Measurements from ENCODE around the gene SLC7A11.
"Not testable (repeated sequence)": the region's sequence is repeated elsewhere in the genome, so short reads cannot be mapped to it uniquely, and the experiment has no call there.

Gene SLC7A11

GRCh38 chr4:138242834-138243156, 646 bp upstream of the SLC7A11 start:
- no peak for DNase-seq (ENCODE audit: low spot score)

DNA sequence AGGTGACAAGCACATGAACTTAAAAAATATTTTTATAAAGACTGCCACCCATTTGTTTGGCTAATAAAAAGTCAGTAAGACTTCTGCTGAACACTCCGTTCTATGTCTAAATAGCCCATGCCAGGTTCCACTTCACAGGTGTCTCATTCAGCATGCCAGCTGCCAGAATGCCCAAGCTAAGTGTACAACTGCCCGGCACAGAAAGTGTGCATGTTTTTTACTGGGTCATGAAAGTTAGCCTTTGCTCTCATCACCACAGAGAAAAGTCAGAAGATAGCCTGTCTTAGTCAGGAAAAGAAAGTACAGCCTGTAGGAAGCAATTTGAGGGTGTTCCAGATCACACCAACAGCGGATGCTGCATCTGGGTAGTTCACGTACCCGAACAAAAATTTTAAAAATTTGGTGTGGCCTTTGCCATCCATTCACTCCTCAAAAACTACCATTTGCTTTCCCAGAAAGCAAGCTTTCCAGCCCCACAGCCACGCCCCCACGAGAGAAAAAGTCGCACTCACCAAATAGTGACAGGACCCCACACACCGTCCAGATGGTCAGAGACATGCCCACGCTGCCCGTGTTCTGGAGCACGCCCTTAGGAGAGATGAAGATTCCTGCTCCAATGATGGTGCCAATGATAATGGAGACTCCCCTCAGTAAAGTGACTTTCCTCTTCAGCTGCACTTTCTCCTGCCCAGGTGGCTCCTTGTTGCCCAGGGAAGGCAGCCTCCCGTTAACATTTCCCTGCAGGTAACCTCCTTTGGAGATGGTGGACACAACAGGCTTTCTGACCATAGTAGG, 671 bp downstream of the SLC7A11 start:
- DNase-seq (ENCODE audit: low spot score): no peak

DNA sequence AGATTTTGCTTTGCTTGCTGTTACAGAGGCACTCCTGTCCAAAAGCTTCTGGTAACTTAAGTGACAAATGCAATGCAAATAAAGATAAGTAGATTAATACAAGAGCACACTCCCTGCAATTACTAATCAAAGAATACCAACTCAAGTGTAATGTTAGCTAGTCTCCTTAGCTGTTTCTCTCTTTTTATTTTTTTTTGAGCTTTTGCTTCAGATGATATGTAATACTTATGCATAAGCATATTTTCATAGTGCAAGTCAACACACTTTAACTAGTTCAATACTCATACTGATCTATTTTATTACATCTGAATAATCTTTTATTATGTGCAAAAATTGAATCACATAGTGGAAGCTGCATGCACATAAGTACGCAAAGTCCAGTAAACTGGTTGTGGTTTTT, 2.7 kb downstream of the SLC7A11 start:
- no peak for DNase-seq (ENCODE audit: low spot score)

DNA sequence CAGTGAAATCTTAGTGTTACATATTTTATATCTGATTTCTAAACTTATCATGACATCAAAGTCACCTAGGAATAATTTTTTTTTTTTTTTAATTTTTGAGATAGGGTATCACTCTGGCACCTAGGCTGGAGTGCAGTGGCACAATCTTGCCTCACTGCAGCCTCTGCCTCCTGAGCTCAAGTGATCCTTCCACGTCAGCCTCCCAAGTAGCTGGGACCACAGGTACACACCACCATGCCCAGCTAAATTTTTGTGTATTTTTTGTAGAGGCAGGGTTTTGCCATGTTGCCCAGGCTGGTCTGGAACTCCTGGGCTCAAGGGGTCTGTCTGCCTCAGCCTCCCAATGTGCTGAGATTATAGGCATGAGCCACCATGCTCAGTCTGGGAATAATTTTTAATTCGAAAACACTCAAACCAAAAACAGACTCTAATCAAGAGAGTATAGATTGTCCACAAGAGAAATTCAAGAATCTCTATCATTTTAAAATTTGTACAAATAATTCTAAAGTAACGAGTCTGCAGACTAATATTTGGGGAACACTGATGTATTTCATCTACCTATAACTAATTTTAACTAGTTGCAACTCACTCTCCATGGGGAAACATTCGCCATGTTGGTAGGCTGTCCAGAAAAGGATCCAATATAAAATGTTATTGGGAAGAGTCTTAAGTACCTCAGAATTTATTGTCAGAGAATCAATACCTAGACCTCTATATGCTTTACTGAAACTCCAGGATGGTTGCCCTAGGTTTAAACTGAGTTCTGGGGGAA, 3.4 kb downstream of the SLC7A11 start:
- no peak for DNase-seq (ENCODE audit: low spot score)

- not testable (repeated sequence) for DNase-seq (ENCODE audit: low spot score)
Observed at GRCh38 chr4:138237132-138237531, 5.0 kb downstream of the SLC7A11 start.

- no peak for DNase-seq (ENCODE audit: low spot score)
Observed at GRCh38 chr4:138236037-138236436, 6.1 kb downstream of the SLC7A11 start.

DNA sequence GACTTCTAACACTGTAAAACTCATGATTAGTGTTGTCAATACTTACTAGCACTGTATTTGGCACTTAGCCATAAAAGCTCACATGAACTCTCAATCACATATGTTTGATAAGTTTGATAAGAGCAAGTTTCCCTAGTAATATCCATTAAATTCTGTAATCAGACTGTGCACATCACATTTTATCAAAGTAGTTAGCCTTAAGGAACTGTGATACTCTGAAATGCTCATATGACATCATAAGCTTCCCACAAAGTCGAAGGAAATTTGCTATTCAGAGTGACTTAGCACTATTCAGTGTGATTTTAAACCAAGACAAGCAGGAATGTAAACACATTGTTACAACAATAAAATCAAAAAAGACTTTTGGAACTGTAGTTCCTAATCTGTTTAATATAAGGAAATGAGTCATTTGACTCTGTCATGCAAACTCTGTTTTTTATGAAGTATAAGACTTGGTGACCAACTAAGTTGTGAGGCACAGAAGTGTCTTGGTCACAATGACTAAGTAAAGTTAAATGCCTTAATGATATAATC, 6.7 kb downstream of the SLC7A11 start:
- peak; percentile 66 for DNase-seq (ENCODE audit: low spot score)

GRCh38 chr4:138234248-138234647, 7.9 kb downstream of the SLC7A11 start:
- DNase-seq (ENCODE audit: low spot score): no peak

GRCh38 chr4:138233313-138234034, 8.7 kb downstream of the SLC7A11 start:
- DNase-seq (ENCODE audit: low spot score): no peak

- no peak for DNase-seq (ENCODE audit: low spot score)
Observed at GRCh38 chr4:138232364-138232763, 9.8 kb downstream of the SLC7A11 start.

GRCh38 chr4:138230048-138230447, 12.1 kb downstream of the SLC7A11 start:
- no peak for DNase-seq (ENCODE audit: low spot score)

DNA sequence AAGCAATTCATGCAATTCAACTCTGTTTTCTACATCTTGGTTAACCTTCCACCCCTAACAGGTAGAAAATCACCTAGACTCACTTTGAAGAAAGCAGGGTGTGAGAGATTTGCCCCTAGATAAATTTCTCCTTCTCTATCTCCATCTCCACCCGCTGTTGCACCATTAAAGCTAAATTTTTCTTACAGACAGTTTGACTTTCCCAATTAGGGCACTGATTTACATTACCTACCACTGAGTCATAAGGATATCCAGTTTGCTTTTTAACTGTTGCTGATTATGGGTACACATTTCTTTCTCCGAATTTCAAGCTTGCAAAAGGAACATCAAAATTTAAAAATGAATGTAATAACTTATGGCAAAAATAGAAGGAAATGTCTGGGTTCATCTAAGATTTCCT, 13.0 kb downstream of the SLC7A11 start:
- DNase-seq (ENCODE audit: low spot score): no peak

- DNase-seq (ENCODE audit: low spot score): no peak
Observed at GRCh38 chr4:138226351-138226750, 15.8 kb downstream of the SLC7A11 start.

DNA sequence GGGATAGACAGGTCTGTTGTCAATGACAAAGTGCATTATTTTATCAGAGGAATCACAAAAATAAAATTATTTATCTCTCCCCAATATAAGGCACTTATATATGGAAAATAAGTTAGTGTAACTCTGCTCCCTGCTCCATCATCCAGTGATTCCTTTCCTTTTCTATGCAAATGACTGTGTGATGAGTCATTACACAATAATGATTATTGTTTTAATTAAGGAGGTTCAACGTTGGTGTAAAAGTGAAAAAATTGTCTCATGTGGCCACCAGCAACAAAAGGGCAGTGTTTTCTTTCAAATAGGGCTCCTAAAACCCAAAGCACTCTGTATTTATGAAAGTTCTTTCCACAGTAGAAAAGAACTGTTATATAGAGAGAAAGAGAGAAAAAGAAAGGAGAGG, 16.7 kb downstream of the SLC7A11 start:
- peak; percentile 21 for DNase-seq (ENCODE audit: low spot score)

DNA sequence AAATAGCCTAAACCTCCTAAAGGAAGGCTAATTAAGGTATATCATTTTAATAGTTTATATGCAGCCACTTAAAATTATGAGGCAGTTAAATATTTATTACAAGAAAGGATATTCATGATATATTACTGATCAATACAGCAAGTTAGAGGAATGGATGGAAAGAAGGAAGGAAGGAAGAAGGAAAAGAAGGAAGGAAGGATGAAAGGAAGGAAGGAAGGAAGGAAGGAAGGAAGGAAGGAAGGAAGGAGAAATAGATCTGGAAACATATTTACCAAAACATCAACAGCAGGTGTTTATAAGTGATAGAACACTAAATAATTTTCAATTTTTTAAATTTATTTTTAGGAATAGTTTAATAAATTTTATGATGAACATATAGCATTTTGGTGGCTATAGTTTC, 17.5 kb downstream of the SLC7A11 start:
- DNase-seq (ENCODE audit: low spot score): no peak

DNA sequence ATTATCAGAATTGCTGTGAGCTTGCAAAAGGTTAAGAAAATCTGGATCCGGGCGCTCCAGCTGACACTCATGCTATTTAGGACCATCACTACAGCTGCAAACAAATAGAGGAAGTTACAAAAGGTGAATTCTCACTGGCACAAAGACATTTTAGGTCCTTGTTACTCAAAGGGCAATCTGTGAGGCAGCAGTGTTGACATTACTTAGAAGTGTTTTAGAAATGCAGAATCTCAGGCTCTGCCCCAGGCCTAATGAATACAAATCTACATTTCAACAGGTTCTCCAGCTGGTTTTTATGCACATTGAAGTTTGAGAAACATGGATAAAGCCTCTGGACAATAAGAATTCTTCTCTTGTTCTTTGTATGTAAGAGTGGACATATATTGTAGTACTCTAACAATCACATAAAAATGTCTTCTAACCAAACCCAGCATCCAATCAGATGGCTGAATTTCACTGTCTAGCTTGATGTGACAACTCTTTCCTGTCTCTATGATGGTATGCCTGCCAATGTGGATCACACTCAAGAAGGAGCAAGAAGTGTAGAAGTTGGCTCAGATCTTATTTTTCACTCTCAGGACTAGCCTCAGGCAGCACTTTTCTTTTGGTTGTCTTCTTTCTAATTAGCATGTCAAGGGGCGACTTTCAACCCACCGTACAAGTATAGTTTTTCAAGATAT, 18.8 kb downstream of the SLC7A11 start:
- DNase-seq (ENCODE audit: low spot score): no peak

DNA sequence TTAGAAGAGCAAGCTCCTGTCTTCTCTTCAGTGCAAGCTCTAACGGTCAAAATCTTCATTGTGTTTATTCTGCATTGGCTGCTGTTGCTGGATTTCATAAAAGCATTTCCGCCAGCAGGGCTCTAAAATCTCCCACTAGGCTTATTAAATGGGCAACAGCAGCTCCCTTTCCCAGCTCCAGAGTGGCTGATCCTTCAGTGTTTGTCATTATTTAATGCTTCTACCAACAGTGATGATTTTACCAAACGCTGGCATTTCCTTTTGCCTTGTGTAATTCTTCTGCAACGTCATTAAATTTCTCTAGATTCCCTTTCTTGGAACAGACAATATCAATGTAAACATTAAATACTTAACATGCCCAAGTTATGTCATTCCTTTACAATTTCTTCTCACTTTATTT, 20.1 kb downstream of the SLC7A11 start:
- peak; percentile 72 for DNase-seq (ENCODE audit: low spot score)

DNA sequence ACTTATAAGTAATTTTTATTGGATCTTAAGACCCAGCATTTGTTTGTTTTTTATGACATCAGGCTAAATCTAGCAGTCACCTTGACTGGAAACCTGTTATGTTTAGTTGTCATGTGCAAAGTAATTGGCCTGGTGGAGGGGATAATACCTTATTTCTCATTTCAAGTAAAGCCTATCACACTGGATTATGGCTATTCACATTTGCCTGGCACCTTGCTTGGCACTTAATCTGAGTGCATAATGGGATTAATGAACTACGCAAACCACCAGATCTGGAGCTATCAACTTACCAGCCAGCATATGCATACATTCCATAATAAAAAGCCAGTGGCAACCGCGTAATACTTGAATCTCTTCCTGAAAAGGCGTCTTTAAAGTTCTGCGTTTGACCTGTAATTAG, 23.2 kb downstream of the SLC7A11 start:
- DNase-seq (ENCODE audit: low spot score): no peak

DNA sequence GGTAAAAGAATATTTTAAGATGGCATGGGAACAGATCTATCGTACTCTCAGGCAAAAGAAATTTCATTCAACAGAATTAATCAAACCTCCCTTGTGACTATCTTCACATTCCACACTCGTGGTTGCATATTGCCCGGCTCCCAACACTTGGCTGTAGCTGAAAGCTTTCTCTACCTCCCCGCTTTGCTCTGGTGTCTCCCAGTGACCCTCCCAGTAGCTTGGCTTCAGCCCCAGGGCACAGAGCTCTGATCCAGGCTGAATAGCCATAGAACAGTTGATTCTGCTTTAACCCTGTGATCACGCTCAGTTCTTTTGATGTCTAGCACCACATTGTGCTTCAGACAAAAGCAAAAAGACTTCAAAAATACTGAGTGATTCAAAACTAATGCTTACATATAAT, 24.6 kb downstream of the SLC7A11 start:
- no peak for DNase-seq (ENCODE audit: low spot score)

- no peak for DNase-seq (ENCODE audit: low spot score)
Observed at GRCh38 chr4:138216272-138216867, 25.8 kb downstream of the SLC7A11 start.

GRCh38 chr4:138210576-138210975, 31.6 kb downstream of the SLC7A11 start:
- not testable (repeated sequence) for DNase-seq (ENCODE audit: low spot score)

- DNase-seq (ENCODE audit: low spot score): no peak
Observed at GRCh38 chr4:138209094-138209493, 33.1 kb downstream of the SLC7A11 start.

Data from AG08395 (cell line).